DOHH2 (cell line): ENCODE measurements around the gene PTPN2.
A peak's percentile ranks its signal among the peaks of the same experiment; 100 is the strongest.

Experiments used
- H3F3A ChIP-seq: fragments of 200-600 bp; sonication (generic), shearing (Covaris generic); 2 replicates; pipeline ENCODE4 v1.6.0; 2016; ENCODE audit warnings: antibody characterized with exemption, mild to moderate bottlenecking; ENCODE audit not compliant: control insufficient read depth, insufficient read depth
- H3K27ac ChIP-seq: fragments of 200-600 bp; sonication (generic); 2 replicates; pipeline ENCODE4 v1.5.1; 2014; ENCODE audit warnings: low read depth, mild to moderate bottlenecking, low read length, moderate library complexity
- H3K27me3 ChIP-seq: fragments of 200-600 bp; sonication (generic); 2 replicates; pipeline ENCODE4 v1.6.1; 2014; ENCODE audit warnings: mild to moderate bottlenecking, low read length, mixed read lengths; ENCODE audit not compliant: control insufficient read depth
- H3K36me3 ChIP-seq: fragments of 200-600 bp; sonication (generic); 2 replicates; pipeline ENCODE4 v1.6.1; 2014; ENCODE audit warnings: mild to moderate bottlenecking, low read length, moderate library complexity, mixed read lengths; ENCODE audit not compliant: control insufficient read depth
- H3K4me1 ChIP-seq: fragments of 200-600 bp; sonication (generic); 2 replicates; pipeline ENCODE4 v1.6.1; 2014; ENCODE audit warnings: mild to moderate bottlenecking, low read length, mixed read lengths; ENCODE audit not compliant: control insufficient read depth
- H3K4me2 ChIP-seq: fragments of 200-600 bp; sonication (generic); 2 replicates; pipeline ENCODE4 v1.6.0; 2014; ENCODE audit warnings: mild to moderate bottlenecking, low read length, moderate library complexity
- H3K4me3 ChIP-seq: fragments of 200-600 bp; sonication (generic); 2 replicates; pipeline ENCODE4 v1.5.1; 2014; ENCODE audit warnings: mild to moderate bottlenecking, low read length, mixed read lengths
- H3K79me2 ChIP-seq: fragments of 200-600 bp; sonication (generic); 2 replicates; pipeline ENCODE4 v1.6.1; 2014; ENCODE audit warnings: mild to moderate bottlenecking, low read length, mixed read lengths; ENCODE audit not compliant: control insufficient read depth
- H3K9me2 ChIP-seq: fragments of 200-600 bp; sonication (generic); replicated peaks from 2 replicates; pipeline ENCODE4 v1.6.1; 2014; ENCODE audit warnings: mild to moderate bottlenecking, low read length, mixed read lengths; ENCODE audit not compliant: control insufficient read depth
- H3K9me3 ChIP-seq: fragments of 200-600 bp; sonication (generic); 2 replicates; pipeline ENCODE4 v1.6.1; 2014; ENCODE audit warnings: antibody characterized with exemption, low read length, mixed read lengths; ENCODE audit not compliant: control insufficient read depth, insufficient read depth
- H4K20me1 ChIP-seq: fragments of 200-600 bp; sonication (generic); 2 replicates; pipeline ENCODE4 v1.6.0; 2014; ENCODE audit warnings: low read depth, mild to moderate bottlenecking, antibody characterized with exemption, low read length, moderate library complexity; ENCODE audit not compliant: control insufficient read depth, insufficient read depth
- CTCF ChIP-seq: fragments of 200-600 bp; sonication (generic); IDR thresholded peaks from one replicate; pipeline ENCODE4 v1.5.1; 2014; ENCODE audit warnings: antibody characterized with exemption, mild to moderate bottlenecking, low read depth, low read length; ENCODE audit not compliant: poor library complexity, severe bottlenecking
- EZH2phosphoT487 ChIP-seq: fragments of 200-600 bp; sonication (generic); IDR thresholded peaks from 2 replicates; pipeline ENCODE4 v1.6.1; 2017; ENCODE audit warnings: borderline replicate concordance, mild to moderate bottlenecking, antibody characterized with exemption, low read length, moderate library complexity, mixed read lengths

The PTPN2 gene

GRCh38 chr18:12886498-12887126 is 2.6 kb upstream of the PTPN2 start:
- Histone ChIP-seq H3K4me3 (no peak overlapping the region), H3K27ac (no peak overlapping the region), H3F3A (peaks cover 8% of the 10 kb centered on the region), H3K79me2 (peaks cover 24% of the 10 kb centered on the region), H3K9me3 (no peaks in the 10 kb centered on the region), H4K20me1 (peaks cover 6% of the 10 kb centered on the region), H3K36me3 (peaks cover 2% of the 10 kb centered on the region), H3K27me3 (no peaks in the 10 kb centered on the region; the same call in 1 of the 2 replicates), H3K4me1 (peaks cover 35% of the 10 kb centered on the region), H3K9me2 (no peaks in the 10 kb centered on the region), H3K4me2 (no peak overlapping the region)
- peak; percentile 61 for TF ChIP-seq CTCF
- TF ChIP-seq EZH2phosphoT487, result no peak

GRCh38 chr18:12885500-12885899 is 1.5 kb upstream of the PTPN2 start:
- Histone ChIP-seq H3K27ac (no peak overlapping the region), H3K4me2 (peak overlapping the region; percentile 75), H3K4me1 (peaks cover 46% of the 10 kb centered on the region), H3K9me2 (no peaks in the 10 kb centered on the region), H3F3A (peaks cover 14% of the 10 kb centered on the region), H3K27me3 (no peaks in the 10 kb centered on the region), H3K4me3 (peak overlapping the region; percentile 71), H4K20me1 (peaks cover 12% of the 10 kb centered on the region), H3K36me3 (peaks cover 4% of the 10 kb centered on the region), H3K9me3 (no peaks in the 10 kb centered on the region), H3K79me2 (peaks cover 35% of the 10 kb centered on the region)
- TF ChIP-seq CTCF (no peak), EZH2phosphoT487 (no peak)

GRCh38 chr18:12884406-12885323 is 628 bp upstream of the PTPN2 start:
- no peaks in the 10 kb centered on the region for H3K27me3 ChIP-seq
- peak overlapping the region; percentile 17 for H3K27ac ChIP-seq
- peaks cover 10% of the 10 kb centered on the region for H3K36me3 ChIP-seq
- peaks cover 44% of the 10 kb centered on the region for H3K79me2 ChIP-seq
- H3K9me2 ChIP-seq, result no peaks in the 10 kb centered on the region
- no peaks in the 10 kb centered on the region for H3K9me3 ChIP-seq
- peak overlapping the region; percentile 71 for H3K4me3 ChIP-seq
- H3F3A ChIP-seq, result peaks cover 18% of the 10 kb centered on the region
- TF ChIP-seq CTCF (no peak), EZH2phosphoT487 (no peak)
- H3K4me2 ChIP-seq, result peak overlapping the region; percentile 75
- peaks cover 21% of the 10 kb centered on the region for H4K20me1 ChIP-seq
- H3K4me1 ChIP-seq, result peaks cover 54% of the 10 kb centered on the region
